ENCODE measurements around the gene CDH23. TPM values are rescaled to one million over a fixed set of nuclear protein-coding genes. Genes with fewer than 3 reads are reported as not detected.

The CDH23 gene
- total and polyA plus RNA-seq, 2 experiments from 2014 or later: 0.30 to 1.5 TPM

DNA sequence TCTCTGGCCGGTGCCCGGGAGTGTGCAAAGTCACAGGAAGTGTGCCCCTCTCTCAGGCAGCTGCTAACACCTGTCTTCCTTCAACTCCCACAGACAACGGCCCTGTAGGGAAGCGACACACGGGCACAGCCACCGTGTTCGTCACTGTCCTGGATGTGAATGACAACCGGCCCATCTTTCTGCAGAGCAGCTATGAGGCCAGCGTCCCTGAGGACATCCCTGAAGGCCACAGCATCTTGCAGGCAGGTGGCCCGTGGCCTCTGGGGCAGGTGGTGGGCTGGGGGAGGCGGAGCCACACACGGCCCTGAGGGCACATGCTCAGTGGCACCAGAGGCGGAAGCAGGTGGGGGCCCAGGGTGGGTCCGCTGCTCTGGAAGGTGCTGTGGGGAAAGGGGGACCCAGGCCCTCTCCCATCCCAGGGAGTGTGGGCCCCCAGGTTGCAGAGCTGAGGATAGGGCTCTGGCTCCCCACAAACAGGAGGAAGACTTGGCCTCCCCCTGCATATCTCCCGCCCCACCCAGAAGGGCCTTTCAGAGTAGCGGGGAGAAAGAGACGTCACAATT, 315.9 kb downstream of the CDH23 start:
- no peak overlapping the region for H3K4me3 ChIP-seq
- no peaks in the 10 kb centered on the region for H3K27me3 ChIP-seq
- H3K9me3 ChIP-seq (ENCODE audit: low read depth): no peaks in the 10 kb centered on the region
- TF ChIP-seq, protein P1, sequence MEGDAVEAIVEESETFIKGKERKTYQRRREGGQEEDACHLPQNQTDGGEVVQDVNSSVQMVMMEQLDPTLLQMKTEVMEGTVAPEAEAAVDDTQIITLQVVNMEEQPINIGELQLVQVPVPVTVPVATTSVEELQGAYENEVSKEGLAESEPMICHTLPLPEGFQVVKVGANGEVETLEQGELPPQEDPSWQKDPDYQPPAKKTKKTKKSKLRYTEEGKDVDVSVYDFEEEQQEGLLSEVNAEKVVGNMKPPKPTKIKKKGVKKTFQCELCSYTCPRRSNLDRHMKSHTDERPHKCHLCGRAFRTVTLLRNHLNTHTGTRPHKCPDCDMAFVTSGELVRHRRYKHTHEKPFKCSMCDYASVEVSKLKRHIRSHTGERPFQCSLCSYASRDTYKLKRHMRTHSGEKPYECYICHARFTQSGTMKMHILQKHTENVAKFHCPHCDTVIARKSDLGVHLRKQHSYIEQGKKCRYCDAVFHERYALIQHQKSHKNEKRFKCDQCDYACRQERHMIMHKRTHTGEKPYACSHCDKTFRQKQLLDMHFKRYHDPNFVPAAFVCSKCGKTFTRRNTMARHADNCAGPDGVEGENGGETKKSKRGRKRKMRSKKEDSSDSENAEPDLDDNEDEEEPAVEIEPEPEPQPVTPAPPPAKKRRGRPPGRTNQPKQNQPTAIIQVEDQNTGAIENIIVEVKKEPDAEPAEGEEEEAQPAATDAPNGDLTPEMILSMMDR (IDR thresholded peaks at IDR 0.05; ENCODE audit: poor library complexity): no peak
- TF ChIP-seq EZH2phosphoT487 (IDR thresholded peaks at IDR 0.05; ENCODE audit: low read depth, severe bottlenecking, unreplicated experiment) (no peak), EZH2 (IDR thresholded peaks at IDR 0.05; ENCODE audit: borderline replicate concordance) (no peak)
- no peaks in the 10 kb centered on the region for H3K9me2 ChIP-seq (replicated peaks; ENCODE audit: insufficient read depth)
- no peaks in the 10 kb centered on the region for H3K36me3 ChIP-seq (replicated peaks; ENCODE audit: insufficient read depth, low read depth)
- WGBS (ENCODE audit: low lambda C conversion rate, missing lambda C conversion rate): 90% methylated on average over 15 of the region's 17 CpGs
- peak overlapping the region; percentile 70 for H3K27ac ChIP-seq
- DNase-seq (ENCODE audit: low spot score): no peak
- peaks cover 16% of the 10 kb centered on the region for H3K4me1 ChIP-seq (ENCODE audit: insufficient read depth)
- H4K20me1 ChIP-seq (ENCODE audit: insufficient read depth, poor library complexity, severe bottlenecking): no peaks in the 10 kb centered on the region
- H3K4me2 ChIP-seq: no peak overlapping the region
- no peaks in the 10 kb centered on the region for H3K79me2 ChIP-seq
- peak overlapping the region; percentile 63 for H2AFZ ChIP-seq

DNA sequence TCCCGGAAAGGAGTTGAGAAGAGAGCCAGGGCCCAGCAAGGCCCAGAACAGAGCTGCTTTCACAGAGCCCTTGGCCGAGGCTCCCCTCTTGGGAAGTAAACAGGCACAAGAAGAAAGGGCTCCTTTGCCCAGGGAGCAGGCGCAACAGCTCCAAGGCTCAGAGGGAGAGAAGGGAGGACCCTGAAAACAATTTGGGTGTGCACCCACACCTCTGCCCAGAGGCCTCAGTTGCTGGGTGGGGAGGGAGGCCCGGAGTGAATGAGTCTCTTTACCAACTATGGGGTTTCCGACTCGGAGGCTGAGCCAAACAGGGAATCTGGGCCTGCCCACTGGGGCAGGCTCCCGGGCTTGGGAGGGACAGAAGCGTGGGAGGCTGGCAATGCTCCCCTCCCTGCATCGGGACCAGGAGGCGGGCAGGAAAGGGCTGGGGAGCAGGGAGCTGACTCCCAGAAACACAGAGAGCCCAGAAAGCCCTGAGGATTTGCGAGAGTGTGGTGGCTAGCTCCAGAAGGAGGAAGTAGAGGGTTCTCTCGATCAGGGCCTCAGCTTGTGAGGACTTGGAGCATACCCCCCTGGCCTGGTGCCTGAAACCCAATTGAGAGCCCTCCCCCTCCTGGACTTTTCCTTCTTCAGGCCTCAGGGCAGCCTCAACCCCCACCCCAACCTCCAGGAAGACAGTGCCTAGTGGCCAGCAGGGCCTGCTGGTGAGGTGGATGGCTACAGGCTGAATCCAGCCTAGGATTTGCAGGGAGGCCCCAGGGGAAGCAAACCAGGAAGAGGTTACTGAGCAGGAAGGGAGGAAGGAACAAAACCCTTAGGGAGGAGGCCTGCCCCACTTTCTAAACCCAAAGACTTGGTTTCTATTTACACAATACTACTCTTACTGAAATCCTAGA, 316.7 kb downstream of the CDH23 start:
- Histone ChIP-seq H3K9me2 (replicated peaks; ENCODE audit: insufficient read depth) (no peaks in the 10 kb centered on the region), H3K9me3 (ENCODE audit: low read depth) (no peaks in the 10 kb centered on the region), H3K4me2 (peak overlapping the region; percentile 11), H3K4me3 (no peak overlapping the region), H3K79me2 (no peaks in the 10 kb centered on the region), H3K27ac (peak overlapping the region; percentile 70), H2AFZ (peak overlapping the region; percentile 63), H3K27me3 (no peaks in the 10 kb centered on the region), H3K36me3 (replicated peaks; ENCODE audit: insufficient read depth, low read depth) (no peaks in the 10 kb centered on the region), H3K4me1 (ENCODE audit: insufficient read depth) (peaks cover 16% of the 10 kb centered on the region), H4K20me1 (ENCODE audit: insufficient read depth, poor library complexity, severe bottlenecking) (no peaks in the 10 kb centered on the region)
- no peak for TF ChIP-seq EZH2 (IDR thresholded peaks at IDR 0.05; ENCODE audit: borderline replicate concordance)
- 65% methylated on average over 11 of the region's 12 CpGs for WGBS (ENCODE audit: low lambda C conversion rate, missing lambda C conversion rate)
- DNase-seq (ENCODE audit: low spot score): peak; percentile 43

DNA sequence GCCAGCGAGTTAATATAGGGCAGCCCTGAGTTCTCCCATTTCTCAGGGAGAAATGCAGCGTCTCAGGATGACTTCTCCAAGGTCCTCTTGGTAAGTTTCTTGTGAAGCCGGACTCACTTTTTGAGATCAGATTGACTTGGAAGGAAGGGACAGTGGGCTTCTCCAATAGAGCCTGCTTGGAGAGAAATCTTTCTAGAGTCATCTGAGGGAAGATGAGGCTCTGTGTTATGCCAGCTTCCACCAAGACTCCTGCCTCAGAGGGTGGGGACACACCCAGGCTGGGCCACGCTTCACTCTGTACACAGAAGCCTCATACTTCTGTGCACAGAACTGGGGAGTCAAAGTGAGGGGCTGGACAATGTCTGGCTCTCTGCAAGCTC, 317.3 kb downstream of the CDH23 start:
- peaks cover 16% of the 10 kb centered on the region for H3K4me1 ChIP-seq (ENCODE audit: insufficient read depth)
- WGBS (ENCODE audit: low lambda C conversion rate, missing lambda C conversion rate): 91% methylated on average over 4 of the region's 4 CpGs
- no peak for DNase-seq (ENCODE audit: low spot score)

More for the DNA sequence above, 317.3 kb downstream of the CDH23 start:
- Histone ChIP-seq H3K4me3 (no peak overlapping the region), H3K79me2 (no peaks in the 10 kb centered on the region), H3K36me3 (replicated peaks; ENCODE audit: insufficient read depth, low read depth) (no peaks in the 10 kb centered on the region), H3K9me3 (ENCODE audit: low read depth) (no peaks in the 10 kb centered on the region), H4K20me1 (ENCODE audit: insufficient read depth, poor library complexity, severe bottlenecking) (no peaks in the 10 kb centered on the region), H3K27ac (peak overlapping the region; percentile 70), H3K9me2 (replicated peaks; ENCODE audit: insufficient read depth) (no peaks in the 10 kb centered on the region), H3K4me2 (peak overlapping the region; percentile 11), H2AFZ (peak overlapping the region; percentile 63), H3K27me3 (no peaks in the 10 kb centered on the region)
- TF ChIP-seq, protein P1 (IDR thresholded peaks at IDR 0.05; ENCODE audit: poor library complexity): no peak
- TF ChIP-seq EZH2phosphoT487 (IDR thresholded peaks at IDR 0.05; ENCODE audit: low read depth, severe bottlenecking, unreplicated experiment): no peak
- no peak for TF ChIP-seq EZH2 (IDR thresholded peaks at IDR 0.05; ENCODE audit: borderline replicate concordance)
